ENCODE measurements around the gene ZXDC. TPM values are rescaled to one million over a fixed set of nuclear protein-coding genes. Genes with fewer than 3 reads are reported as not detected.

ZXDC gene
- total and polyA plus RNA-seq, 2 donors (not counting 1 experiment from before 2014, with no cell fraction given): 38.9 to 70.9 TPM

DNA sequence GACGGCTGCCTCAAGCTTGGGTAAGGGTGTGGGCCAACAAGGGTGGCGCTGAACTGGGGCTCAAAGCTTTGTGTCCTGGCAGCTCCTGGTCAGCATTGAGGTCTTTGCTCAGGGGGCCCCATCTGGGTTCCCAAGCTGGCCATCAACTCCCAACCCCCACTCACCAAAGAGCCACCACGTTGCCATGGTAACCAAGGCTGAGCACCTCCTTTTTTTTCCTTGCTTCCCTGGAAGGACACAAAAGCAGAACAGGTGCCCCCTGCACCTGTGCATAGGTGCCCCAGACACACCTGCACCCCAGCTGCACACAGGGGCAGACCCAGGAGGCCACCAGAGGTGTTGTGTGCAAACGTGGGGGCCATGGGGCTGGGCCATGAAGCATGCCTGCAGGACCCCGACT lies 25.4 kb upstream of the ZXDC start:
- Histone ChIP-seq H3K27ac (ENCODE audit: low read length in 2 of 2) (no peak overlapping the region), H3K36me3 (replicated peaks in 1 of 2; ENCODE audit: control extremely low read depth in 1 of 2, control insufficient read depth in 1 of 2, extremely low read depth in 1 of 2, insufficient read depth in 2 of 2, low read length in 1 of 2) (no peaks in the 10 kb centered on the region), H3K79me2 (ENCODE audit: control insufficient read depth, insufficient read depth, low read length) (no peaks in the 10 kb centered on the region), H3K4me3 (ENCODE audit: control extremely low read depth in 1 of 5, extremely low read depth in 1 of 5, insufficient read depth in 1 of 5, low read depth in 2 of 5, low read length in 4 of 5) (no peak overlapping the region), H3K9ac (ENCODE audit: low read length) (no peak overlapping the region), H4K20me1 (ENCODE audit: control insufficient read depth, insufficient read depth, low read length, poor library complexity, severe bottlenecking) (no peaks in the 10 kb centered on the region), H3K27me3 (replicated peaks in 1 of 4; ENCODE audit: control extremely low read depth in 1 of 4, control insufficient read depth in 3 of 4, insufficient read depth in 4 of 4, low read length in 3 of 4) (no peaks in the 10 kb centered on the region), H3K4me2 (replicated peaks; ENCODE audit: low read depth, low read length, poor library complexity, severe bottlenecking) (no peak overlapping the region), H3K4me1 (ENCODE audit: control insufficient read depth in 2 of 2, insufficient read depth in 2 of 2, low read length in 2 of 2) (peaks cover 0 to 12% of the 10 kb centered on the region in 2 donors), H3K9me3 (ENCODE audit: control extremely low read depth in 1 of 3, control insufficient read depth in 2 of 3, insufficient read depth in 1 of 3, low read length in 2 of 3) (no peaks in the 10 kb centered on the region), H2AFZ (ENCODE audit: insufficient read depth, low read depth, low read length, poor library complexity, severe bottlenecking) (no peak overlapping the region)
- Mint-ChIP-seq H3K27ac (no peak overlapping the region), H3K9me3 (ENCODE audit: insufficient read depth) (no peaks in the 10 kb centered on the region), H3K27me3 (peaks cover 10% of the 10 kb centered on the region), H3K4me3 (no peak overlapping the region), H3K4me1 (peaks cover 4% of the 10 kb centered on the region)
- CTCF ChIA-PET: no interaction called here
- 72% methylated on average over 5 of the region's 5 CpGs for WGBS (ENCODE audit: insufficient coverage)
- TF ChIP-seq, protein P1, sequence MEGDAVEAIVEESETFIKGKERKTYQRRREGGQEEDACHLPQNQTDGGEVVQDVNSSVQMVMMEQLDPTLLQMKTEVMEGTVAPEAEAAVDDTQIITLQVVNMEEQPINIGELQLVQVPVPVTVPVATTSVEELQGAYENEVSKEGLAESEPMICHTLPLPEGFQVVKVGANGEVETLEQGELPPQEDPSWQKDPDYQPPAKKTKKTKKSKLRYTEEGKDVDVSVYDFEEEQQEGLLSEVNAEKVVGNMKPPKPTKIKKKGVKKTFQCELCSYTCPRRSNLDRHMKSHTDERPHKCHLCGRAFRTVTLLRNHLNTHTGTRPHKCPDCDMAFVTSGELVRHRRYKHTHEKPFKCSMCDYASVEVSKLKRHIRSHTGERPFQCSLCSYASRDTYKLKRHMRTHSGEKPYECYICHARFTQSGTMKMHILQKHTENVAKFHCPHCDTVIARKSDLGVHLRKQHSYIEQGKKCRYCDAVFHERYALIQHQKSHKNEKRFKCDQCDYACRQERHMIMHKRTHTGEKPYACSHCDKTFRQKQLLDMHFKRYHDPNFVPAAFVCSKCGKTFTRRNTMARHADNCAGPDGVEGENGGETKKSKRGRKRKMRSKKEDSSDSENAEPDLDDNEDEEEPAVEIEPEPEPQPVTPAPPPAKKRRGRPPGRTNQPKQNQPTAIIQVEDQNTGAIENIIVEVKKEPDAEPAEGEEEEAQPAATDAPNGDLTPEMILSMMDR (IDR thresholded peaks at IDR 0.05): no peak
- no peak for TF ChIP-seq EZH2 (IDR thresholded peaks at IDR 0.05; ENCODE audit: borderline replicate concordance, insufficient read depth, low read depth, low read length, poor library complexity, severe bottlenecking)
- ATAC-seq (ENCODE audit: low read depth): no peak
- POLR2A ChIA-PET: no interaction called here
- intact Hi-C loops (cut with micrococcal nuclease): no loop called here
- DNase-seq: no peak

DNA sequence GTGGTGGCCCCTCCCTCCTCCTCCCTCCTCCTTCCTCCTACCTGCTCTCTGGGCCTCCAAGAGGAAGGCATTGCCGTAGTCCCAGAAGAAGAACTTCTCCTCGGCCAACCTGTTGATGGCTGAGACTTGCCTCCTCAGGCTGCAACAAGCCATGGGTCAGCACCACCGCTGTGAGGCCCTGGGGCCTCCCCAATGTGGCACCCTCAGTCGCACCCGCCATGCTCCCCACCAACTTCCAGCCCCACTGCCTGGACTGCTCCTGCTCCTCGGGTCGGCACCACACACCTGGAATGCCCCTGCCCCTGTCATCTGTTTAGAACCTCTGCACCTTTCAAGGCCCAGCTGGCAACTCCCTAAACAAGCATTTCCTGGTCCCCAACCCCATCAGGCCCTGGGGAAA lies 24.3 kb upstream of the ZXDC start:
- Mint-ChIP-seq H3K27ac (no peak overlapping the region), H3K27me3 (peaks cover 6% of the 10 kb centered on the region), H3K4me1 (peaks cover 4% of the 10 kb centered on the region), H3K9me3 (ENCODE audit: insufficient read depth) (no peaks in the 10 kb centered on the region), H3K4me3 (no peak overlapping the region)
- Histone ChIP-seq H3K9ac (ENCODE audit: low read length) (no peak overlapping the region), H3K27me3 (replicated peaks in 1 of 4; ENCODE audit: control extremely low read depth in 1 of 4, control insufficient read depth in 3 of 4, insufficient read depth in 4 of 4, low read length in 3 of 4) (no peaks in the 10 kb centered on the region), H3K27ac (ENCODE audit: low read length in 2 of 2) (no peak overlapping the region), H3K4me3 (ENCODE audit: control extremely low read depth in 1 of 5, extremely low read depth in 1 of 5, insufficient read depth in 1 of 5, low read depth in 2 of 5, low read length in 4 of 5) (no peak overlapping the region), H3K36me3 (replicated peaks in 1 of 2; ENCODE audit: control extremely low read depth in 1 of 2, control insufficient read depth in 1 of 2, extremely low read depth in 1 of 2, insufficient read depth in 2 of 2, low read length in 1 of 2) (no peaks in the 10 kb centered on the region), H2AFZ (ENCODE audit: insufficient read depth, low read depth, low read length, poor library complexity, severe bottlenecking) (no peak overlapping the region), H3K79me2 (ENCODE audit: control insufficient read depth, insufficient read depth, low read length) (no peaks in the 10 kb centered on the region), H3K4me2 (replicated peaks; ENCODE audit: low read depth, low read length, poor library complexity, severe bottlenecking) (no peak overlapping the region), H4K20me1 (ENCODE audit: control insufficient read depth, insufficient read depth, low read length, poor library complexity, severe bottlenecking) (no peaks in the 10 kb centered on the region), H3K9me3 (ENCODE audit: control extremely low read depth in 1 of 3, control insufficient read depth in 2 of 3, insufficient read depth in 1 of 3, low read length in 2 of 3) (no peaks in the 10 kb centered on the region), H3K4me1 (ENCODE audit: control insufficient read depth in 2 of 2, insufficient read depth in 2 of 2, low read length in 2 of 2) (peaks cover 0 to 12% of the 10 kb centered on the region in 2 donors)
- POLR2A ChIA-PET: no interaction called here
- ATAC-seq (ENCODE audit: low read depth): no peak
- WGBS (ENCODE audit: insufficient coverage): 98% methylated on average over 7 of the region's 7 CpGs
- intact Hi-C loops (cut with micrococcal nuclease): no loop called here
- DNase-seq: no peak
- CTCF ChIA-PET: no interaction called here
- TF ChIP-seq EZH2 (IDR thresholded peaks at IDR 0.05; ENCODE audit: borderline replicate concordance, insufficient read depth, low read depth, low read length, poor library complexity, severe bottlenecking): no peak
- TF ChIP-seq, protein P1 (IDR thresholded peaks at IDR 0.05): no peak
